Sigmoid colon (tissue), 7 donors: ENCODE data around the gene AMN1. TPM values are rescaled to one million over a fixed set of nuclear protein-coding genes. Genes with fewer than 3 reads are reported as not detected.
"Not testable (repeated sequence)": the region's sequence is repeated elsewhere in the genome, so short reads cannot be mapped to it uniquely, and the experiment has no call there.

ENCODE experiments used
- DNase-seq: peaks from one replicate; pipeline ENCODE4 v3.0.0-alpha.2; 2019
- H3K27ac ChIP-seq, 4 donors: fragments of 200-600 bp; sonication (generic); one replicate each; pipeline ENCODE4 v1.5.1; 2016 to 2019; ENCODE audit warnings: mild to moderate bottlenecking in 1 of 4
- H3K27me3 ChIP-seq, 3 donors: fragments of 200-600 bp; sonication (generic); one replicate each; pipeline ENCODE4 v1.5.1; 2019; ENCODE audit warnings: mild to moderate bottlenecking in 1 of 3
- H3K36me3 ChIP-seq, 4 donors: fragments of 200-600 bp; sonication (generic); one replicate each; pipeline ENCODE4 v1.5.1; 2016 to 2019
- H3K4me1 ChIP-seq, 4 donors: fragments of 200-600 bp; sonication (generic); one replicate each; pipeline ENCODE4 v1.5.1; 2017 to 2019
- H3K4me3 ChIP-seq, 4 donors: fragments of 200-600 bp; sonication (generic); one replicate each; pipeline ENCODE4 v1.5.1; 2017 to 2019; ENCODE audit warnings: mild to moderate bottlenecking in 2 of 4, moderate library complexity in 1 of 4
- H3K9me3 ChIP-seq, 4 donors: fragments of 200-600 bp in 3 of 4; sonication (generic) in 3 of 4; one replicate each; pipeline versions ENCODE4 v1.5.1 to v1.6.1; 2013 to 2019
- EP300 ChIP-seq, 4 donors: sonication (generic); formaldehyde crosslinking; IDR thresholded peaks; one replicate each; pipeline ENCODE4 v1.6.1; 2017; ENCODE audit warnings: antibody characterized with exemption in 4 of 4
- POLR2A ChIP-seq, 2 donors: fragments of 450-650 bp; IDR thresholded peaks; one replicate each; pipeline ENCODE4 v1.6.1; 2016; ENCODE audit warnings: antibody characterized with exemption in 2 of 2, mild to moderate bottlenecking in 2 of 2, moderate library complexity in 2 of 2
- POLR2AphosphoS5 ChIP-seq, 4 donors: sonication (generic); formaldehyde crosslinking; IDR thresholded peaks; one replicate each; pipeline ENCODE4 v1.6.1; 2017; ENCODE audit warnings: antibody characterized with exemption in 4 of 4
- WGBS, 2 donors: extraction: QIAGEN DNeasy Blood & Tissue Kit; methylation state at CpG; one replicate each; pipeline ENCODE4 v1.1.7; 2013; 5-methylcytosine and 5-hydroxymethylcytosine counted together
- intact Hi-C: fragments of 100-400 bp; cut with DNase I; formaldehyde crosslinking; loops from one replicate; pipeline ENCODE4 v1.15.1; 2023
- polyA plus RNA-seq, 3 donors: library from polyadenylated mRNA; stranded (reverse); fragments of 200-250 nt; gene quantifications; one replicate each; pipeline ENCODE4 v1.2.3, GENCODE V29; 2013
- total RNA-seq, 4 donors: library from RNA; depleted of rRNA; stranded (reverse); fragments of >200 nt; gene quantifications; one replicate each; pipeline ENCODE4 v1.1.0, GENCODE V29; 2016
- TF ChIP-seq, protein P1 (sequence below), 4 experiments: fragments of 450-650 bp in 3 of 4; fragments of 200-600 bp in 1 of 4; IDR thresholded peaks; one replicate each; pipeline ENCODE4 v1.5.1; 2016 to 2019; ENCODE audit warnings: antibody characterized with exemption in 4 of 4, mild to moderate bottlenecking in 3 of 4, moderate library complexity in 2 of 4
- donor health status: healthy with polysubstance abuse.
- donor health status: Bipolar disorder and iron deficiency.
- donor health status: healthy.

AMN1 gene
- total and polyA plus RNA-seq, 7 donors: 2.4 to 13.2 (median 10.2) TPM

DNA sequence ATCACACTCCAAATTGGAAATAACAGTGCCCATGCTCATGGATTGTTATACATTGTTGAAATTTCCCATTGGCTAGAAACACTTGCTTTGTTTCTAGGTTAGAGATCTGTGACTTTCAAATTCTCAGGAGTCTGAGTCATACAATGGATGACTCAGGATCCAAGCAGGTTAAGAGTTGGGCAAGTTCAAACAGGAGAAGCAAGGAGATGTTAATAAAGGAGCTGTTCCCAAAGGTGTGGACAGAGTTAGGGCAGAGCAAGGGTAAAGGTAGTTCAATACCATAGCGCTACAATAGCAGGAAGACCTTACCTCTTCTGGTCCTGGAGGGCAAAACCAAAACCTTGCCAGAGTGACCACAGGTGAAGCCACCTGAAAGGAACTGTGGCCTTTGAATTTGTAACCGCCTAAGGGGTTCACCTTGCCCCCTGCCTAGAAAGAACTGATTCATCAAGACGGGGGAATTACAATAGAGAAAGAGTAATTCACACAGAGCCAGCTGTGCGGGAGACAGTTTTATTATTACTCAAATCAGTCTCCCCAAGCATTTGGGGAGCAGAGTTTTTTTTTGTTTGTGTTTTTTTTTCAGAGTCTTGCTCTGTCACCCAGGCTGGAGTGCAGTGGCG, 4.2 kb upstream of the AMN1 start:
- H3K27ac ChIP-seq: peak overlapping the region; percentile 16 to 69 (median 56)
- H3K36me3 ChIP-seq: no peaks in the 10 kb centered on the region
- DNase-seq: no peak
- H3K27me3 ChIP-seq: no peaks in the 10 kb centered on the region
- 69 to 73% methylated on average over 5 of the region's 5 CpGs for WGBS, 2 donors
- H3K4me1 ChIP-seq: peaks cover 0 to 14% (median 7%) of the 10 kb centered on the region in 4 donors
- H3K4me3 ChIP-seq: no peak overlapping the region
- peaks cover 0 to 1% (median 0%) of the 10 kb centered on the region in 4 donors for H3K9me3 ChIP-seq
- TF ChIP-seq POLR2A (IDR thresholded peaks at IDR 0.05): no peak
- TF ChIP-seq EP300 (IDR thresholded peaks at IDR 0.05): no peak
- no peak for TF ChIP-seq POLR2AphosphoS5 (IDR thresholded peaks at IDR 0.05)
- TF ChIP-seq, protein P1, sequence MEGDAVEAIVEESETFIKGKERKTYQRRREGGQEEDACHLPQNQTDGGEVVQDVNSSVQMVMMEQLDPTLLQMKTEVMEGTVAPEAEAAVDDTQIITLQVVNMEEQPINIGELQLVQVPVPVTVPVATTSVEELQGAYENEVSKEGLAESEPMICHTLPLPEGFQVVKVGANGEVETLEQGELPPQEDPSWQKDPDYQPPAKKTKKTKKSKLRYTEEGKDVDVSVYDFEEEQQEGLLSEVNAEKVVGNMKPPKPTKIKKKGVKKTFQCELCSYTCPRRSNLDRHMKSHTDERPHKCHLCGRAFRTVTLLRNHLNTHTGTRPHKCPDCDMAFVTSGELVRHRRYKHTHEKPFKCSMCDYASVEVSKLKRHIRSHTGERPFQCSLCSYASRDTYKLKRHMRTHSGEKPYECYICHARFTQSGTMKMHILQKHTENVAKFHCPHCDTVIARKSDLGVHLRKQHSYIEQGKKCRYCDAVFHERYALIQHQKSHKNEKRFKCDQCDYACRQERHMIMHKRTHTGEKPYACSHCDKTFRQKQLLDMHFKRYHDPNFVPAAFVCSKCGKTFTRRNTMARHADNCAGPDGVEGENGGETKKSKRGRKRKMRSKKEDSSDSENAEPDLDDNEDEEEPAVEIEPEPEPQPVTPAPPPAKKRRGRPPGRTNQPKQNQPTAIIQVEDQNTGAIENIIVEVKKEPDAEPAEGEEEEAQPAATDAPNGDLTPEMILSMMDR (IDR thresholded peaks at IDR 0.05): no peak
- intact Hi-C loops: no loop called here

DNA sequence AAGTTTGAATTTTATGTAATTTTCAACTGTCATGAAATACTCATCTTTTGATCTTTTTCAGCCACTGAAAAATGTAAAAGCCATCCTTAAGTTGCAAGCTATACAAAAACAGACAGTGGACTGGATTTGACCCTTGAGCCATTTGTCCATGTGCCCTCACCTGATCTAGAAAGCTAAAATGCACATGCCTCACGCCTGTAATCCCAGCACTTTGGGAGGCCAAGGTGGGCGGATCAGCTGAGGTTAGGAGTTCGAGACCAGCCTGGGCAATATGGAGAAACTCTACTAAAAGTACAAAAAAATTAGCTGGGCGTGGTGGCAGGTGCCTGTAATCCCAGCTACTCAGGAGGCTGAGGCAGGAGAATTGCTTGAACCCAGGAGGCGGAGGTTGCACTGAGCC, 2.4 kb upstream of the AMN1 start:
- H3K36me3 ChIP-seq, DNase-seq, H3K27me3 ChIP-seq, H3K4me3 ChIP-seq, H3K9me3 ChIP-seq, intact Hi-C loops: not testable (repeated sequence)
- WGBS, 2 donors: 94 to 98% methylated on average over 5 of the region's 5 CpGs
- peak overlapping the region; percentile 50 to 69 (median 56) for H3K27ac ChIP-seq
- peaks cover 0 to 14% (median 12%) of the 10 kb centered on the region in 4 donors for H3K4me1 ChIP-seq

DNA sequence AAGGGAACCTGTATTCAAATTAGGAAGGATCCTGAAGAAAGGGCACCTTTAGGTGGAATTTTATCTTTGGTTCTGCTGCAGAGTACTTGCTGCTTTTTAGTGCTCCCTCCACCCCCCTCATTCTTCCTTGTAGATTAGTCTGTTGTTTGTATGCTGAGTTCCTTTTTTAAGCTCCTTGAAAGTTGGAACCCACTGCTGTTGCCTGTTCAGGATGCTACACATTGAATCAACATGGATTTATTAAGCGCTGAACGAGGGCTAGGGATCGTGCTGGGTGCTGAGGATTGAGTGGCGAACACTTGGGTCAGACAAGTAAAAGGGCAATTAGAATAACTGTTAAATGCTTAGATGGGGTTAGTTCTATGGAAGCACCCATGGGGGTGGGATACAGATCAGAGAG, 884 bp upstream of the AMN1 start:
- DNase-seq: no peak
- 91 to 95% methylated on average over 4 of the region's 4 CpGs for WGBS, 2 donors
- intact Hi-C loops: loop anchor here (1.0 to 5.0 kb wide), 5 partner anchors 71 to 948 kb away; partner anchors contain the start of genes DNM1L, ETFBKMT, RESF1 and SINHCAF
- no peak for TF ChIP-seq EP300 (IDR thresholded peaks at IDR 0.05)
- no peak for TF ChIP-seq POLR2A (IDR thresholded peaks at IDR 0.05)
- TF ChIP-seq, protein P1 (IDR thresholded peaks at IDR 0.05): no peak
- TF ChIP-seq POLR2AphosphoS5 (IDR thresholded peaks at IDR 0.05): no peak
- peak overlapping the region; percentile 61 to 69 (median 65) for H3K4me3 ChIP-seq
- no peaks in the 10 kb centered on the region for H3K36me3 ChIP-seq
- peaks cover 0 to 1% (median 0%) of the 10 kb centered on the region in 4 donors for H3K9me3 ChIP-seq
- peaks cover 0 to 14% (median 12%) of the 10 kb centered on the region in 4 donors for H3K4me1 ChIP-seq
- no peaks in the 10 kb centered on the region for H3K27me3 ChIP-seq
- peak overlapping the region; percentile 88 to 97 (median 92) for H3K27ac ChIP-seq

DNA sequence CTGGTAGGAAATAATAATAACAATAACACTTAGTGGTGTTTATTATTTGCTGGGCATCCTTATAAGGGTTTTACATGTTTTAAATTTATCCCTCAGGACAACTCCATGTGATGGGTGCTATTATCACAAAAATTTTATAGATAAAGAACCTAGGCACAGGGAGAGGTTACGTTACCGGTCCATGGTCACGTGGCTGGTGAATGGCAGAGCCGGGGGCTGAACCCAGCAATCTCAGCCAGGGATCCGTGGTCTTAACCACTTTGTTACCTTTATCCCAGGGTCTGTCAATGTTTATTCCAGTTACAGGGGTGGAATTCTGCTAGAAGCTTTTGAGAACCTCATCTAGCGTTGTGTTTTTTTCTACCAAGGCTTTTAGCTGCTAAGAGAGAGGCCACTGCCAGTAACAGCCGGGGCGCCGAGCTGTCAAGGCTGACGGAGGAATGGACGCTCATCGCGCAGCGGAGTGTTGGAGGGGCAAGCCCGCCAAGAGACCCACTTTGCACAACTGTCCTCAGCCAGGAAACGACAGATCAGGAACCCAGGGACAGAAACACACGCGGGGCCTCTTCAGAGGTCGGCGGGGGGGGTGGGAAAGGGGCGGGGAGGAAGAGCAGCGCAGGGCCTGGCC, 418 bp downstream of the AMN1 start:
- 0 to 1% methylated on average over 22 of the region's 22 CpGs for WGBS, 2 donors
- H3K36me3 ChIP-seq: no peaks in the 10 kb centered on the region
- peak overlapping the region; percentile 88 to 97 (median 92) for H3K27ac ChIP-seq
- peaks cover 0 to 1% (median 0%) of the 10 kb centered on the region in 4 donors for H3K9me3 ChIP-seq
- DNase-seq: peak; percentile 70
- intact Hi-C loops: loop anchor here (2.0 to 5.0 kb wide), 4 partner anchors 70 to 949 kb away; partner anchors contain the start of genes DNM1L, ETFBKMT and SINHCAF
- no peaks in the 10 kb centered on the region for H3K27me3 ChIP-seq
- H3K4me1 ChIP-seq: peaks cover 0 to 14% (median 12%) of the 10 kb centered on the region in 4 donors
- peak overlapping the region; percentile 61 to 69 (median 65) for H3K4me3 ChIP-seq
- TF ChIP-seq, protein P1 (IDR thresholded peaks at IDR 0.05): no peak
- no peak for TF ChIP-seq EP300 (IDR thresholded peaks at IDR 0.05)
- peak in 1 of 2 donors; percentile 7 for TF ChIP-seq POLR2A (IDR thresholded peaks at IDR 0.05)
- no peak for TF ChIP-seq POLR2AphosphoS5 (IDR thresholded peaks at IDR 0.05)

DNA sequence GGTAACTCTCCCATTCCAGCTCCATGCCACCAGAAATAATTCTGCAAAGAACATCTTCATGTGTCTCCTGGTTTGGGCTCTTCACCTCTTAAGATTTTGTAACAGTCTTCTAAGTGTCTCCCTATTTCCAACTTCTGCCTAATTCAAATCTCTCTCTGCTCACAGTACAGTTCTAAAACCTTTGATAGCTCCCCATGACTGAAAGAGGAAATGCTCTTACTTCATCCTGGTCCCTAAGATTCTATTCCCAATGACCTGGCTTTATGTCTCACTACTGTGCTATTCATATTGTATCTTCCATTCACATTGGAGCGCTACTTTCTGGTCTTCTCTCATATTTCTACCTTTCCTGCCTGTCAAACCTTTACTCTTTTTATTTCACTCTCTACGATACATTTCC, 1.6 kb downstream of the AMN1 start:
- Histone ChIP-seq H3K27ac (no peak overlapping the region), H3K4me1 (peaks cover 0 to 14% (median 9%) of the 10 kb centered on the region in 4 donors), H3K36me3 (no peaks in the 10 kb centered on the region), H3K4me3 (no peak overlapping the region), H3K9me3 (peaks cover 0 to 1% (median 0%) of the 10 kb centered on the region in 4 donors), H3K27me3 (no peaks in the 10 kb centered on the region)
- no peak for DNase-seq
- TF ChIP-seq POLR2A (IDR thresholded peaks at IDR 0.05) (no peak), POLR2AphosphoS5 (IDR thresholded peaks at IDR 0.05) (no peak)
- TF ChIP-seq, protein P1 (IDR thresholded peaks at IDR 0.05): no peak
- 95 to 98% methylated on average over 2 of the region's 2 CpGs for WGBS, 2 donors
- intact Hi-C loops: loop anchor here (5.0 kb wide), 3 partner anchors 140 to 950 kb away; partner anchors contain the start of genes DNM1L and SINHCAF
